Measurements from ENCODE around the gene CCDC138. TPM values are rescaled to one million over a fixed set of nuclear protein-coding genes. Genes with fewer than 3 reads are reported as not detected.

The CCDC138 gene
- total RNA-seq, 4 donors from 2014 or later, result 1.5 to 2.7 (median 2.1) TPM

- Histone ChIP-seq H3K9me3 (no peaks in the 10 kb centered on the region), H3K4me1 (peaks cover 0 to 27% (median 0%) of the 10 kb centered on the region in 3 donors), H3K27me3 (no peaks in the 10 kb centered on the region), H3K27ac (peak overlapping the region in 1 of 4 donors; percentile 38), H3K4me3 (no peak overlapping the region), H3K36me3 (no peaks in the 10 kb centered on the region)
- no peak for ATAC-seq
- no peak for TF ChIP-seq EP300 (IDR thresholded peaks at IDR 0.05)
- no peak for TF ChIP-seq POLR2AphosphoS5 (IDR thresholded peaks at IDR 0.05)
- no peak for TF ChIP-seq POLR2A (IDR thresholded peaks at IDR 0.05)
- no peak for TF ChIP-seq CTCF (IDR thresholded peaks at IDR 0.05)
- 57 to 66% methylated on average over 9 to 10 of the region's 14 CpGs for WGBS, 2 donors (ENCODE audit: low coverage in 1 of 2)
Observed at GRCh38 chr2:108924580-108925251, 138.1 kb downstream of the CCDC138 start.

GRCh38 chr2:108925286-108925685, 138.7 kb downstream of the CCDC138 start:
- Histone ChIP-seq H3K4me1 (peaks cover 0 to 27% (median 0%) of the 10 kb centered on the region in 3 donors), H3K36me3 (no peaks in the 10 kb centered on the region), H3K4me3 (no peak overlapping the region), H3K9me3 (no peaks in the 10 kb centered on the region), H3K27me3 (peaks cover 4% of the 10 kb centered on the region), H3K27ac (no peak overlapping the region)
- 83% methylated on average over 2 of the region's 6 CpGs; no CpG with 5 or more reads in 1 of the 2 donors for WGBS, 2 donors (ENCODE audit: low coverage in 1 of 2)
- TF ChIP-seq CTCF (IDR thresholded peaks at IDR 0.05) (no peak), POLR2AphosphoS5 (IDR thresholded peaks at IDR 0.05) (no peak), EP300 (IDR thresholded peaks at IDR 0.05) (no peak), POLR2A (IDR thresholded peaks at IDR 0.05) (no peak)
- ATAC-seq, result no peak

DNA sequence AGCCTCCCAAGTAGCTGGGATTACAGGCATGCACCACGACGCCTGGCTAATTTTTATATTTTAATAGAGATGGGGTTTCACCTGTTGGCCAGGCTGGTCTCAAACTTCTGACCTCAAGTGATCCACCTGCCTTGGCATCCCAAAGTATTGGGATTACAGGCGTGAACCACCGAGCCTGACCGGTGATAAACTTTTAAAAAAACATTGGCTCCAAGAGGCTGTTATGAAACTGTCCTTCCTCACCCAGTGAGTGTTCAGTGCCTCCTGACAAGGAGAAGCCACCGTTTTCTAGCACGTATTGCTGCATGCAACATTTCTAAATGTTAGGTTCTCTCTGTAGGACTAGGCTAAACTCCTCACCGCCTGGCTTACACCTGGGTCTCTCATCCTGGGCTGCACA, 139.2 kb downstream of the CCDC138 start:
- Histone ChIP-seq H3K4me1 (peaks cover 0 to 27% (median 0%) of the 10 kb centered on the region in 3 donors), H3K9me3 (no peaks in the 10 kb centered on the region), H3K27ac (no peak overlapping the region), H3K4me3 (no peak overlapping the region), H3K36me3 (no peaks in the 10 kb centered on the region), H3K27me3 (peaks cover 9% of the 10 kb centered on the region)
- 61 to 89% methylated on average over 3 to 5 of the region's 8 CpGs for WGBS, 2 donors (ENCODE audit: low coverage in 1 of 2)
- TF ChIP-seq EP300 (IDR thresholded peaks at IDR 0.05) (no peak), CTCF (IDR thresholded peaks at IDR 0.05) (no peak), POLR2A (IDR thresholded peaks at IDR 0.05) (no peak)
- no peak for ATAC-seq

Small RNAs within 50 kb of the gene (small RNA-seq; reads per million reads assigned to genes)
- 0 reads per million in 4 donors for gene AC073415.1

Other genes with a start within 250 kb of the CCDC138 start
- gene RANBP2, start 67.3 kb upstream of the CCDC138 start, total RNA-seq, result 100 to 1,000 TPM in 1 of 4 donors, 10 to 100 TPM in 3; 71.0 to 115 (median 83.0) TPM
- gene EDAR, start 202.4 kb downstream of the CCDC138 start, total RNA-seq, result under 1 TPM in 1 of 4 donors, not detected in 3; 0.92 TPM

All from gastroesophageal sphincter (tissue), 4 donors.